Type B pancreatic cell (in vitro differentiated cells): ENCODE results near the gene OTULINL. TPM values are rescaled to one million over a fixed set of nuclear protein-coding genes. Genes with fewer than 3 reads are reported as not detected.

Experiments
- DNase-seq: peaks from one replicate; pipeline ENCODE4 v3.0.0; 2021; ENCODE audit warnings: mixed read lengths; ENCODE audit not compliant: unreplicated experiment; ENCODE audit errors: extremely low spot score
- H3K27ac Mint-ChIP-seq: 2 replicates; pipeline ENCODE4 v1.8.0; 2021; ENCODE audit warnings: mild to moderate bottlenecking, mixed read lengths
- H3K27me3 Mint-ChIP-seq: 2 replicates; pipeline ENCODE4 v1.8.0; 2021; ENCODE audit warnings: mixed read lengths
- H3K36me3 Mint-ChIP-seq: 2 replicates; pipeline ENCODE4 v1.8.0; 2021; ENCODE audit warnings: mixed read lengths
- H3K4me1 Mint-ChIP-seq: one replicate; pipeline ENCODE4 v1.8.0; 2021; ENCODE audit warnings: mixed read lengths; ENCODE audit not compliant: unreplicated experiment
- H3K4me3 Mint-ChIP-seq: 2 replicates; pipeline ENCODE4 v1.8.0; 2021; ENCODE audit warnings: mild to moderate bottlenecking, mixed read lengths
- H3K9me3 Mint-ChIP-seq: 2 replicates; pipeline ENCODE4 v1.8.0; 2021; ENCODE audit warnings: mixed read lengths
- CTCF ChIP-seq: fragments of 200-600 bp; sonication (generic); conservative IDR thresholded peaks from 2 replicates; pipeline ENCODE4 v1.5.0; 2021; ENCODE audit warnings: antibody characterized with exemption, mild to moderate bottlenecking
- long read RNA-seq: library from polyadenylated mRNA; unstranded; transcript quantifications from one replicate; pipeline ENCODE4 v2.0.0, GENCODE V29; 2020
- total RNA-seq: library from RNA; stranded (reverse); gene quantifications from 2 replicates; pipeline ENCODE4 v1.2.1, GENCODE V29; 2021; ENCODE audit warnings: low replicate concordance

The OTULINL gene
- total RNA-seq = 7.1 and 11.4 TPM in 2 replicates
- long read RNA-seq, transcript OTULINL-201 (8 exons, 3,597 nt) = major isoform, 19 of 23 reads
- long read RNA-seq, partial matches to known transcripts = 0 of 23 reads
- long read RNA-seq, other reads (novel, unspliced or antisense) = 4 of 23 reads

DNA sequence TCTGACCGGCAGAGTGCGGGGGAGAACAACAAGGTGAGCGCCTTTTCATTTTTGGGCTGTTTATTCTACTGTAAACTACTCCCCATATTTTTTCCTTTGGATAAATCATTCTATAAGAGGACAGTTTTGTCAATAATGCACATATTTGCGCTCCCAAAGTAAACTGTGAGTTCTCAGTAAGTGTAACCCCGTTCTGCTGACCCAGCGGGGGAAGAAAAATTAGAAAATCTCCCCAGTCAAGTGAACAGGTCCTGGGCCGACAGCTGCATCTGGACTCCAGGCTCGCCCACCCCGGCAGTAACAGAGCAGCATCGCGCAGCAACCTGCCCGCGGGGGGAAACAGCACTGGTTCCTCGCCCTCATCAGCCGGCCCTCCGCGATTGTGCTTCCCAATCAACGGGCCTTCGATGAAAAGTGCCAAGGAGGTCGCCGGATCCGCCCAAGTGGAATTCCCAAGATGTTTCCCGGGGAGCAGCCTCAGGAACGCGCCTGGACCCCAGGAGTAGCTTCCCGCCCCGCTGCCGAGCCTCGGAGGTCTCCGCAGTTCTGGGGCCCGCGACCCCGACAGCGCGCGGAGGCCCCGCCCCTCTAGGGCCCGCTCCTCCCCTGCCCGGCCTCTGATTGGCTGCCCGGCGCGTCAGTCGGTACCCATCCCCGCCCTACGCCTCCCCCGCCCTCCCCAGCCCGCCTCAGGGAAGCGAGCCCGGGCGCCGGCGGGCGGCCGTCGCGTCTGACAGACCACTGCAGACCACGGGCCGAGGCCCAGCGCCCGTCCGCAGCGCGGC is at the start of gene OTULINL:
TSS of gene OTULINL (plus strand) at position 687 of the 785 bp plus-strand sequence. CDS start 103 bp downstream, outside the sequence.
- Mint-ChIP-seq H3K27ac (no peak within 1 kb of the TSS), H3K27me3 (peaks cover 61% of the 10 kb centered on the region), H3K9me3 (no peaks in the 10 kb centered on the region), H3K4me1 (peaks cover 10% of the 10 kb centered on the region), H3K36me3 (peaks cover 7% of the 10 kb centered on the region), H3K4me3 (peak within 1 kb of the TSS; percentile 83)
- no peak for TF ChIP-seq CTCF
- DNase-seq = peak; percentile 91

DNA sequence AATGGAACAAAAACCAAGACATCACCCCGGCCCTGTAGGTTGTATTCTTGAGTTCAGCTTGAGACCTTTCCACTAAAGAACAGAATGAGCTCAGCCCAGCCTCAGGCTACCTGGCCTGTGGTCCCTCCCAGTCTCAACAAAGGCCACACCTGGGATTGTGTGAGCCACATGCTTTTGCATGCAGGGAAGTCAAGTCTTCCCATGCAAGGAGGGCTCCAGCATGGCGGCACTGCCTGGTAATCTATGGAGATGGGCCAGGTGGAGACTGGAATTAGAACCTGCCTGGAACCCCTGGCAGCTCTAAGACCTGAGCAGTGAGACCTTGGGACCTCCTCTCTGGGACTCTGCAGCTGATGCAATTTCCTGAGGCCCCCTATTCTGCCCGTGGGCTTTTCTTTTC is 49.4 kb upstream of the OTULINL start:
- TF ChIP-seq CTCF = no peak
- DNase-seq = no peak
- Mint-ChIP-seq H3K36me3 (no peaks in the 10 kb centered on the region), H3K4me3 (no peak overlapping the region), H3K27ac (no peak overlapping the region), H3K27me3 (no peaks in the 10 kb centered on the region), H3K4me1 (peaks cover 7% of the 10 kb centered on the region), H3K9me3 (no peaks in the 10 kb centered on the region)

GRCh38 chr5:14534773-14535172 is 46.8 kb upstream of the OTULINL start:
- Mint-ChIP-seq H3K4me1 (peaks cover 7% of the 10 kb centered on the region), H3K27ac (no peak overlapping the region), H3K36me3 (no peaks in the 10 kb centered on the region), H3K27me3 (peaks cover 3% of the 10 kb centered on the region), H3K4me3 (no peak overlapping the region), H3K9me3 (no peaks in the 10 kb centered on the region)
- no peak for DNase-seq
- no peak for TF ChIP-seq CTCF

DNA sequence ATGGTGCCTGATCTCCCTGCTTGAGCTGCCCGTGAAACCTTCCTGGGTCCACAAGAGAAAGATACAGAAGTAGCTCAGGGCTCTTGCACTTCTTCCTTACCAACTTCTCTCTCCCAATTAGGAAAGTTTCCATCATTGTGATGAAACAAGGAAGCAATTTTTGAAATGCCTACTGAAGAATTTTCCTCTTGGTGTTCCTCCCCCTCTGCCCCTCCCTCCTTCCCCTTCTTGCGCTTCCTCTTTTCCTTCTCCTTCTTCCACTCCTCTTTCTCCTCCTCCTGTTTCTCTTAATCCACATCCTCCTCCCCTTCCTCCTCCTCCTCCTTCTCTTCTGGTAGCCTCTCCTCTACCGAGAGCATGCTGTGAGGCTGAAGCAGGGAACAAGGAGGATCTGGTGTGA is 36.3 kb upstream of the OTULINL start:
- Mint-ChIP-seq H3K36me3 (no peaks in the 10 kb centered on the region), H3K27me3 (peaks cover 2% of the 10 kb centered on the region), H3K27ac (no peak overlapping the region), H3K9me3 (peaks cover 10% of the 10 kb centered on the region), H3K4me1 (no peaks in the 10 kb centered on the region), H3K4me3 (no peak overlapping the region)
- no peak for DNase-seq
- TF ChIP-seq CTCF = no peak

DNA sequence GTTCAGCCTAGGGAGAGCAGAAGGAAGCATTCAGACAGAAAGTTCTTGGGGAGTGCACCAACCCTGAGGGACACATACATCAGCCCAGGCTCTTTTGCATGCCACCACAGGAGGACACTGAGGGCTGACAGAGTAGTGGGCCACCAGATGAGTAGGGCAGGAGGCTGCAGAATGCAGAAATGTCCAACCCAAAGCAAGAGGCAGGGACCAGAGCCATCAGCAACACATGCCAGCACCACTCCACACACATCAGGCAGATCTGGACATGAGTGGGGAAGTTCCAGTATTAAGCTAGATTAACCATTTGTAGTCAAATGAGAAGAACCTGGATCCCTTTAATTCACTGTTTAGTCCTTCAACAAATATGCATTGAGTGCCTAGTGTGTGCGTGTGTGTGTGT is 35.7 kb upstream of the OTULINL start:
- H3K27ac Mint-ChIP-seq = no peak overlapping the region
- no peaks in the 10 kb centered on the region for H3K36me3 Mint-ChIP-seq
- TF ChIP-seq CTCF = no peak
- H3K4me1 Mint-ChIP-seq = no peaks in the 10 kb centered on the region
- peaks cover 6% of the 10 kb centered on the region for H3K27me3 Mint-ChIP-seq
- DNase-seq = no peak
- no peak overlapping the region for H3K4me3 Mint-ChIP-seq
- H3K9me3 Mint-ChIP-seq = peaks cover 10% of the 10 kb centered on the region
